ENCODE measurements around the gene CDC42SE2.
"Not testable (repeated sequence)": the region's sequence is repeated elsewhere in the genome, so short reads cannot be mapped to it uniquely, and the experiment has no call there.

CDC42SE2 gene

GRCh38 chr5:131266370-131267060 lies 2.7 kb downstream of the CDC42SE2 start:
- Histone ChIP-seq H3K4me1 (ENCODE audit: control insufficient read depth, insufficient read depth, low read length, unreplicated experiment) (peaks cover 17% of the 10 kb centered on the region), H3K4me3 (ENCODE audit: low read depth, low read length) (no peak overlapping the region), H3K27me3 (ENCODE audit: insufficient read depth, low read length) (no peaks in the 10 kb centered on the region), H3K79me2 (ENCODE audit: control insufficient read depth, insufficient read depth, low read length, unreplicated experiment) (peaks cover 60% of the 10 kb centered on the region), H3K36me3 (ENCODE audit: insufficient read depth, low read length) (no peaks in the 10 kb centered on the region), H2AFZ (ENCODE audit: low read length, unreplicated experiment) (no peak overlapping the region), H3K27ac (ENCODE audit: low read depth, low read length) (no peak overlapping the region)

- Histone ChIP-seq H3K36me3 (ENCODE audit: insufficient read depth, low read length) (0 out of 2 replicates have a peak, but pooled peaks cover 6% of the 10 kb centered on the region), H3K27me3 (ENCODE audit: insufficient read depth, low read length) (no peaks in the 10 kb centered on the region), H3K4me3 (ENCODE audit: low read depth, low read length) (no peak overlapping the region), H3K4me1 (ENCODE audit: control insufficient read depth, insufficient read depth, low read length, unreplicated experiment) (peaks cover 14% of the 10 kb centered on the region), H2AFZ (ENCODE audit: low read length, unreplicated experiment) (no peak overlapping the region), H3K79me2 (ENCODE audit: control insufficient read depth, insufficient read depth, low read length, unreplicated experiment) (peaks cover 76% of the 10 kb centered on the region), H3K27ac (ENCODE audit: low read depth, low read length) (no peak overlapping the region)
Measured at GRCh38 chr5:131268758-131269370, 5.0 kb downstream of the CDC42SE2 start.

GRCh38 chr5:131270809-131271208 lies 7.0 kb downstream of the CDC42SE2 start:
- Histone ChIP-seq H3K27ac (ENCODE audit: low read depth, low read length) (no peak overlapping the region), H3K27me3 (ENCODE audit: insufficient read depth, low read length) (no peaks in the 10 kb centered on the region), H3K4me3 (ENCODE audit: low read depth, low read length) (no peak overlapping the region), H2AFZ (ENCODE audit: low read length, unreplicated experiment) (no peak overlapping the region), H3K79me2 (ENCODE audit: control insufficient read depth, insufficient read depth, low read length, unreplicated experiment) (peaks cover 73% of the 10 kb centered on the region), H3K36me3 (ENCODE audit: insufficient read depth, low read length) (0 out of 2 replicates have a peak, but pooled peaks cover 6% of the 10 kb centered on the region), H3K4me1 (ENCODE audit: control insufficient read depth, insufficient read depth, low read length, unreplicated experiment) (peaks cover 16% of the 10 kb centered on the region)

GRCh38 chr5:131271888-131272287 lies 8.0 kb downstream of the CDC42SE2 start:
- Histone ChIP-seq H3K4me1 (ENCODE audit: control insufficient read depth, insufficient read depth, low read length, unreplicated experiment) (peaks cover 15% of the 10 kb centered on the region), H3K79me2 (ENCODE audit: control insufficient read depth, insufficient read depth, low read length, unreplicated experiment) (peaks cover 67% of the 10 kb centered on the region)
- H3K27ac ChIP-seq (ENCODE audit: low read depth, low read length); H3K4me3 ChIP-seq (ENCODE audit: low read depth, low read length); H3K36me3 ChIP-seq (ENCODE audit: insufficient read depth, low read length); H2AFZ ChIP-seq (ENCODE audit: low read length, unreplicated experiment); H3K27me3 ChIP-seq (ENCODE audit: insufficient read depth, low read length): not testable (repeated sequence)

GRCh38 chr5:131272307-131272706 lies 8.5 kb downstream of the CDC42SE2 start:
- Histone ChIP-seq H3K79me2 (ENCODE audit: control insufficient read depth, insufficient read depth, low read length, unreplicated experiment) (peaks cover 68% of the 10 kb centered on the region), H3K36me3 (ENCODE audit: insufficient read depth, low read length) (0 out of 2 replicates have a peak, but pooled peaks cover 6% of the 10 kb centered on the region), H3K4me3 (ENCODE audit: low read depth, low read length) (no peak overlapping the region), H3K4me1 (ENCODE audit: control insufficient read depth, insufficient read depth, low read length, unreplicated experiment) (peaks cover 15% of the 10 kb centered on the region), H3K27ac (ENCODE audit: low read depth, low read length) (no peak overlapping the region), H2AFZ (ENCODE audit: low read length, unreplicated experiment) (no peak overlapping the region), H3K27me3 (ENCODE audit: insufficient read depth, low read length) (no peaks in the 10 kb centered on the region)

GRCh38 chr5:131272724-131273123 lies 8.9 kb downstream of the CDC42SE2 start:
- Histone ChIP-seq H3K27me3 (ENCODE audit: insufficient read depth, low read length) (no peaks in the 10 kb centered on the region), H3K27ac (ENCODE audit: low read depth, low read length) (no peak overlapping the region), H3K4me3 (ENCODE audit: low read depth, low read length) (no peak overlapping the region), H3K36me3 (ENCODE audit: insufficient read depth, low read length) (0 out of 2 replicates have a peak, but pooled peaks cover 6% of the 10 kb centered on the region), H2AFZ (ENCODE audit: low read length, unreplicated experiment) (no peak overlapping the region), H3K79me2 (ENCODE audit: control insufficient read depth, insufficient read depth, low read length, unreplicated experiment) (peaks cover 65% of the 10 kb centered on the region), H3K4me1 (ENCODE audit: control insufficient read depth, insufficient read depth, low read length, unreplicated experiment) (peaks cover 15% of the 10 kb centered on the region)

- H3K27ac ChIP-seq (ENCODE audit: low read depth, low read length): no peak overlapping the region
Measured at GRCh38 chr5:131274326-131275063, 10.6 kb downstream of the CDC42SE2 start.

GRCh38 chr5:131276072-131276471 lies 12.2 kb downstream of the CDC42SE2 start:
- Histone ChIP-seq H3K36me3 (ENCODE audit: insufficient read depth, low read length) (0 out of 2 replicates have a peak, but pooled peaks cover 6% of the 10 kb centered on the region), H3K27ac (ENCODE audit: low read depth, low read length) (no peak overlapping the region), H3K4me1 (ENCODE audit: control insufficient read depth, insufficient read depth, low read length, unreplicated experiment) (peaks cover 7% of the 10 kb centered on the region), H2AFZ (ENCODE audit: low read length, unreplicated experiment) (no peak overlapping the region), H3K4me3 (ENCODE audit: low read depth, low read length) (no peak overlapping the region), H3K27me3 (ENCODE audit: insufficient read depth, low read length) (no peaks in the 10 kb centered on the region), H3K79me2 (ENCODE audit: control insufficient read depth, insufficient read depth, low read length, unreplicated experiment) (peaks cover 62% of the 10 kb centered on the region)

More at GRCh38 chr5:131274326-131275063, 10.6 kb downstream of the CDC42SE2 start:
- Histone ChIP-seq H3K4me1 (ENCODE audit: control insufficient read depth, insufficient read depth, low read length, unreplicated experiment) (peaks cover 15% of the 10 kb centered on the region), H3K36me3 (ENCODE audit: insufficient read depth, low read length) (0 out of 2 replicates have a peak, but pooled peaks cover 6% of the 10 kb centered on the region), H3K27me3 (ENCODE audit: insufficient read depth, low read length) (no peaks in the 10 kb centered on the region), H3K4me3 (ENCODE audit: low read depth, low read length) (no peak overlapping the region), H2AFZ (ENCODE audit: low read length, unreplicated experiment) (no peak overlapping the region), H3K79me2 (ENCODE audit: control insufficient read depth, insufficient read depth, low read length, unreplicated experiment) (peaks cover 58% of the 10 kb centered on the region)

- H3K36me3 ChIP-seq (ENCODE audit: insufficient read depth, low read length): 0 out of 2 replicates have a peak, but pooled peaks cover 3% of the 10 kb centered on the region
- H3K4me3 ChIP-seq (ENCODE audit: low read depth, low read length): no peak overlapping the region
- H2AFZ ChIP-seq (ENCODE audit: low read length, unreplicated experiment): no peak overlapping the region
- H3K27me3 ChIP-seq (ENCODE audit: insufficient read depth, low read length): no peaks in the 10 kb centered on the region
- peaks cover 17% of the 10 kb centered on the region for H3K4me1 ChIP-seq (ENCODE audit: control insufficient read depth, insufficient read depth, low read length, unreplicated experiment)
- peaks cover 62% of the 10 kb centered on the region for H3K79me2 ChIP-seq (ENCODE audit: control insufficient read depth, insufficient read depth, low read length, unreplicated experiment)
- H3K27ac ChIP-seq (ENCODE audit: low read depth, low read length): no peak overlapping the region
Measured at GRCh38 chr5:131277447-131277846, 13.6 kb downstream of the CDC42SE2 start.

GRCh38 chr5:131277875-131278740 lies 14.3 kb downstream of the CDC42SE2 start:
- H2AFZ ChIP-seq (ENCODE audit: low read length, unreplicated experiment): no peak overlapping the region
- H3K27ac ChIP-seq (ENCODE audit: low read depth, low read length): no peak overlapping the region
- H3K27me3 ChIP-seq (ENCODE audit: insufficient read depth, low read length): no peaks in the 10 kb centered on the region
- peaks cover 59% of the 10 kb centered on the region for H3K79me2 ChIP-seq (ENCODE audit: control insufficient read depth, insufficient read depth, low read length, unreplicated experiment)
- H3K4me1 ChIP-seq (ENCODE audit: control insufficient read depth, insufficient read depth, low read length, unreplicated experiment): peaks cover 17% of the 10 kb centered on the region
- no peaks in the 10 kb centered on the region for H3K36me3 ChIP-seq (ENCODE audit: insufficient read depth, low read length)
- H3K4me3 ChIP-seq (ENCODE audit: low read depth, low read length): no peak overlapping the region

Data from ACC112 (cell line).